22Rv1 (cell line): ENCODE measurements around the gene COTL1.

Experiments
- CTCF ChIP-seq: fragments of 450-650 bp; IDR thresholded peaks from 2 replicates; pipeline ENCODE4 v1.5.1; 2017; ENCODE audit warnings: mild to moderate bottlenecking
- ZFX ChIP-seq: fragments of 450-650 bp; IDR thresholded peaks from 2 replicates; pipeline ENCODE4 v1.6.1; 2017; ENCODE audit warnings: antibody characterized with exemption, borderline replicate concordance

- TF ChIP-seq CTCF (no peak), ZFX (no peak)
Observed at GRCh38 chr16:84654998-84655397, 37.1 kb upstream of the COTL1 start.
